Measurements from ENCODE around the gene ADAM8.
"Not testable (repeated sequence)": the region's sequence is repeated elsewhere in the genome, so short reads cannot be mapped to it uniquely, and the experiment has no call there.

The ADAM8 gene

DNA sequence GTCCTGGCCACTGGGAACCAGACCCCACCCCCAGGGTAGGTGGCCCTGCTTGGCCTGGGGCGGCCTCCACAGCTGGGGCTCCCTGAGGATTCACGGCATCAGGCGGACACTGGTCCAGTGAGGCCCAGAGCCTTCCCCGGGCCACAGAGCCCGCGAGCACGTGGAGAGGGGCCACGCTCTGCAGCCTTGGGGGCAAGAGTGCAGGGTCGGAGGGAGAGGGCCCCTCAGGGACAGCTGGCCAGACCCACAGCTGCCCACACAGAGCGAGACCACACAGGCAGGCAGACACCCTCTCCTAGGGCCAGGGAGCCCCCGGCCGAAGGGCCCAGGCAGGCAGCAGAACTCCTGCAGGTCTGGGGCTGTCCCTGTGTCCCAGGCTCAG lies 28.3 kb downstream of the ADAM8 start:
- DNase-seq: no peak

DNA sequence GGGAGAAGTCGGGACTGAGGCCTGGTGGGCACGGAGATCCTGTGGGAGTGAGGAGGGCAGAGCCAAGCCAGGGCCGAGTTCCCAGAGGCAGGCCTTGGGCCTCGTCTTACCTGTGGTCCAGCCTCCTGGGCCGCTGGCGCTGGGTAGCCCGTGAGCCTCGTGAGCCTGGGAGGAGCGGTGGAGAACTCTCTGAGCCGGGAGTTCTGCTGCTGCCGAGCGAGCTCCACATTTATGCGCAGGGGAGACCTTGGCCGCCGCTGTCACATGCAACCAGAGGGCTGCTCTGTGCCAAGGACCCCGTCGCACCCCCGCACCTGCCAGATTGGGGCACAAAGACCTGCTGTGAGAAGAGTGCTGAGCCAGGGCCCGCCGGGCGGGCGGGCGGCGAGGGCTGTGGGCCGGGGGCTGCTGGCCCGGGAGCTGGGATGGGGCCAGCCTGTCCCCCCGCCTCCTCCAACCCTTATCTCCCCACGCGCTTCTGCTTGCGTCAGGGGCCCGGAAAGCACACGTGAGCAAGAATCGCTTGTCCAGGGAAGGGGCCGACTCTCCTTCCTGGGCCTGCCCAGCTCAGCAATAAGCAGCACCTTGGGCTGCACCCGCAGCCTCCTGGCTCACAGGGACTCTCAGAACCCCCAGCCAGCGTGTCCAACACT lies 28.9 kb downstream of the ADAM8 start:
- no peak for DNase-seq

DNA sequence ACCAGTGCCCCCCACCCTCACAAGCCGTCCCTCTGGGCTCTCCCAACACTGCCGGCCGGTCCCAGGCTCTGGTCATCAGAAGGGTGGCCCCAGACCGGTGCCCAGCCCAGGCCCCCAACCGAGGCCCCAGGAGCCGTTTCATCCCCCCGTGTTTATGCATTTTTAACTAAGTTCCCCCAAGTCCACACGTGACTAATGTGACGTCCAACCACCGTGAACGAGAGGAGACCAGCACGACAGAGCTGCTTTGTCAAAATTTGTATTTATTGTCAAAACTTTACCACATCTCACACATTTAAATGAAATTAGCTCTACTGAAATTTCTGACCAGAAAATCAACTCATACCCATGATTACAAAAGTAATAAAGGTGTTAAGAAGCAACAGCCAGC lies 30.4 kb downstream of the ADAM8 start:
- no peak for DNase-seq

DNA sequence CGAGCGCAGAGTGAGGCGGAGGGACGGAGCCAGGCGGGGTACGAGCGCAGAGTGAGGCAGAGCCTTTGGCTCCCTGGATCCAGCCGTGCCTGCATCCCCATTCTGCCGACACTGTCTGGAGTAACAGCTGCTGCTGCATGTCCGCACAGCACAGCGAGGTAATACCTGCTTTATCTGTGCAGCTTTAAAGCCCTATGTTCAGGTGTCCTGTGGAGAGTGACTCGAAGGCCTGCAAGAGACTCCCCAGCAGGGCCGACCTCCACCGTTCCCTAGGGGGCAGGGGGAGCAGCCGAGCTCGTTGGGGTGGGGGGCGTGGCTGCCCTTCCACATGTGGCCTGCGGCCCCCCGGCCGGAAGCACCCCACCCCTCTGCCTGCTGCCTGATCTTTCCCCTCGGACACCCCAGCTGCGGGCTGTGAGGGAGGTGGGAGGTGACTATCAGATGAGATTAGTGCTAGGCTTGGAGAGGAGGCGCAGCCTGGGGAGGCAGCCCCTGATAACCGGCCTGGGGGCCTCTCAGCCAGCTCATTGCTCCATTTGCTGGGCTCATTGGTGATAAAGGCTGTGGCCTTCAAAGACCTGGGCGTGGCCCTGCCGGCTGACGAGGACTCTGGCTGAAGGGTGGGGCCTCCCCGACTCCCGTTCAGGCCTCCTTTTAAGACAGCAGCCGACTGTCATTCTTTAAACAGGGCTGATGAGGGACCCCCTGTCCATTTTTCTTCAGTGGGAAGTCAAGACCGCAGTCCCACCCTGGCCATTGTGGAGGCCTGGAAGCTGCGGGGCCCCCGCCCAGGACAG lies 31.0 kb downstream of the ADAM8 start:
- DNase-seq: no peak

DNA sequence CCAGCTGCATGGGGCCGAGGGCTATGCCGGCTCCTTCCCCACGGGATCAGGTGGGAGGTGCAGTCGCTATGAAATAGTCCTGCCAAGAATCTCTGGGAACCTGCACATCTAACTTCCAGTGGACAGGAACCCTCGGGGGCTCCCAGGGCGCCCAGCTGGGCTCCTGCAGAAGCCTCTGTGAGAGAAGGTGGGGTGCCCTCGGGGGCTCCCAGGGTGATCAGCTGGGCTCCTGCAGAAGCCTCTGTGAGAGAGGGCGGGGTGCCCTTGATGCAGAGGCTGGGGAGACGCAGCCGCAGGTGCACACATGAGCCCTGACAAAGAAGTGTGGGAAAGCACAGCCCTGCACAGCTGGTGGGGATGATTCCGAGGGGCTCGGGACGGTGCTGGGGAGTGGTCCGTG lies 33.1 kb downstream of the ADAM8 start:
- DNase-seq: no peak

DNA sequence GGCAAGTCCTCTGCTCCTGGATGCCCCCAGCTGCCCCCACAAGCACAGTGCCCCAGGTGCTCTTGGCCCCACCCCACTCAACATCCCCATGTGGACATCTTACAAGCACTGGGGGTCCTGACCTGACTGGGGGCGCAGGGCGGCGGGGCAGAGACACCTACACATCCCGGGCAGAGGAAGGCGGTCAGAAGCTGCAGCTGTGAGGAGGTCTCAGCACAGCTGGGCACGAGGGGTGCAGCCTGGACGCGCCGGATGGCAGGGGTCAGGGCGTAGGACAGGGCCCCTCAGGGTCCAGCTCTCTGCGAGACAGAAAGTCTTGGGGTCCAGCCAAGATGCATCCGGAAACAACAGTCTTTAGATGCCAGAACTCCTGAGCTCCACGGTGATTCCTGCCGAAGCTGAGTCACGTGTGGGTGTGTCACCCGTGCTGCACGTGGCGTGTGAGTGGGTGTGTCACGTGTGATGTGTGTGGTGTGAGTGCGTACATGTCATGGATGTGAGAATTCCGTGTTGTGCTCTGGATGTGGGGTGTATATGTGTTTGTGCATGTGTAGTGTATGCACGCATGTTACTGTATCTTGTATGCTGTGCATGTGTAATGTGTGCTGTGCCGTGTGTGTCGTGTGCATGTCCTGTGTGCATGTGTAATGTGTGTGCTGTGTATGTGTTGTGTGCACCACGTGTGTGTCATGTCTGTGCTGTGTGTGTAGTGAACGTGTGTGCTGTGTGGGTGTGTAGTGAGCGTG lies 33.9 kb downstream of the ADAM8 start:
- DNase-seq: no peak

DNA sequence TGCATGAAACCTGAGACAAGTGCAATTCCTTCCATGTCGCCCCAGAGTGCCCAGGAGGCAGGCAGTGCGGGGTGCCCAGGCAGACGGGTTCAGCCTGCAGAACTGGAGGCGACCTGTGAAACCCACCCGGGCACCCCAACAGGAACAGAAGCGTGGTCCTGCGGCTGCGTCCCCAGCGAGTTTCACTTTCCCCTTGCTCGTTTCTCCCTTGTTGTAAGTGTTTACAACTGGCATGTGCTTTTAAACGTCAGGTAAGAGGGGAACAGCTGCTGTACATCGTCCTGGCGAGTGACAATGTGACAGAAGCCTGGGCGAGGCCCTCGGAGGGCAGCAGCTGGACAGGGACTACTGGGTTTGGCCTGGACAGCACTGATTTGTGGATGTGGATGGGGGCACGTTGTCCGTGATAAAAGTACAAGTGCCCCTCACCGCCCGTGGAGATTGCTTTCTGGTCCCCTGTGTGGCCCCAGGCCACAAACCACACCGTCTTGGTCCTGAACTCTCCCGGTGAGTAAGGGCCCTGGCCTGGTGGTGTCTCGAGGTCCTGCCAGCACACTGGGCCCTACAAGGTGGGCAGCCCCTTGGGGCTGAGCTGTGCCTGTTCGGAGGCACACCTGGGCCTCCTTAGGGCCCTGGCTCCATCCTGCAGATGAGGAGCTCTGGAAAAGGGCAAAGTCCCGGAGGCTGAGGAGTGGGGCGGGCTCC lies 35.0 kb downstream of the ADAM8 start:
- no peak for DNase-seq

DNA sequence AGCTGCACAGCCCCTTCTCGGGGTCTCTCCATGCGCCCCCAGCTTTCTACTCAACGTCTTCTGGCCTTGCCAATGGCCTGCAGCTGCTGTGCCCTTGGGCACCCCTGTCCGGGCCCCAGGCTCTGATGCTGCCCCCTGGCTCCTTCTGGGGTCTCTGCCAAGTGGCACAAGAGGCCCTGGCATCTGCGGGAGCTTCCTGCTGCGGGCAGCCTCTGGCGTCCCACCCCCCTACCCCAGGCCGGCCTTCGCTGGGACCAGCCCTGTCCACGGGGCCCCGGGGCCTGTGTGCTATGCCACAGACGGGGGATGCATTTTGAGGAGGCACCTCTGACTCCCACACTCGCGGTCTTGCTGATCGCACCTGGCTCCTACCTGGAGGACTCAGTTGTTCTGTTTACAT lies 36.7 kb downstream of the ADAM8 start:
- no peak for DNase-seq

DNA sequence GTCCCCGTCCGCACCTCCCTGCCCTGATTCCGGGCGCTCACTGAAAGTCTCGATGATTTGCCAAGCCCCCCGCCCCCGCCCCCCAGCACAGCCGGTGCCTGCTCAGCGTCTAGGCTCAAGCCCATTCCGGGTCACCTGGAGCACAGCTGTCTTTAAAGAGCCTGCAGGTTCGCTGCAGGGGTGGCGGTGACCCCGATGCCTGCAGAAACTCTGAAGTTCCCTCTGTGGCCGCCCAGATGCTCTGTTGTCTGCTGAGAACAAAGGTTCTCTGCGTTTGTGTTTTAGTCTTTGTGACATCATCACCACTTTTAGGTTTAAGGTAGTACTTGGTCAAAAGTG lies 38.2 kb downstream of the ADAM8 start:
- DNase-seq: no peak

DNA sequence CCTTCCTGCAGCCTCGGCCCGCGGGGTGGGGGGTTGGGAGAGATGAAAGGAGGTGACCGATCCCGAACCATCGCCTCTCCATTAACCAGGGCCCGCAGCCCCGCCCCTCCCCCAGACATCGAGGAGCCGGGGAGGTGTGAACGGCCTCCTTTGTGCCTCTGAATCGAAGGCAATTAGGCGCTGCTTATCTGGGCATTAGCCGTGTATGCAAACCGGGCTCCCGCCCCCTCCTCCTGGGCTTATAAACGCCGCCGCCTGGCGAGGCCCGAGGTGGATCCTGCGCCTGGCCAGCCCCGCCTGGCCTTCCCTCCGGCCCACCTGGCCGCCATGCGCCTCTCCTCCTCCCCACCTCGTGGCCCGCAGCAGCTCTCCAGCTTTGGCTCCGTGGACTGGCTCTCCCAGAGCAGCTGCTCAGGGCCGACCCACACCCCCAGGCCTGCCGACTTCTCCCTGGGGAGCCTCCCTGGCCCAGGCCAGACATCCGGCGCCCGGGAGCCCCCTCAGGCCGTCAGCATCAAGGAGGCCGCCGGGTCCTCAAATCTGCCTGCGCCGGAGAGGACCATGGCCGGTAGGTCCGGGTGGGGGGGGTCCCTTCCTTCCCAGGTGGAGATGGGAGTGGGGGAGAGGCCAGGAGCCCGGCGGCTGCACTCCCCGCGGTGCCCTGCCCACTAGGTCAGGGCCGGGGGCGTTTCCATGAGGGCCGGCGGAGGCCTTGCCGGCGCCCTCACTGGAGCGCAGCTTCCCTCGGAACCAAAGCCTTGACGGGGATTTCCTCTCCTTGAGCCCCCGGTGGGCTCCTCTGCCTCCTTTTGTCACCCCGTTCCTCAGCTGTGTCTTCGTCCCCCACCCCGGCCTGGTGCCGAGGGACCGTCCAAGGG lies 38.8 kb downstream of the ADAM8 start, which contains the start of gene VENTX:
TSS of gene VENTX (plus strand) at position 268 of the 878 bp plus-strand sequence. CDS start at position 328, 60 bp downstream.
- DNase-seq: no peak

DNA sequence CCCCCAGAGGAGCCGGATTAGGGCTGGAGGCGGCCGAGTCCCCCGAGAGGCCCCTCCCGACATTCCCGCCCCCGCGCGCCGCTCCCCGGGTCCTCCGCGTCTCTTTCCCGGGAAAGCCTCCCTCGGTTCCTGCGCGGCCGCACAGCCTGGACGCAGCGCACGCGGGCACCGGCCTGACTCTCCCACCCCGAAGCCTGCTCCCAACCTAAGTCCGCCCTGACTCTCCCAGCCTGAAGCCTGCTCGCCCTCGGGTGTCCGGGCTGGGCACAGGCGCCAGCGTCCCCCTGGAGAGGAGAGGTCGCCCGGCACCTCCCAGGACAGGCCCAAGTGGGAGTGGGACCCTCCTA lies 39.5 kb downstream of the ADAM8 start:
- no peak for DNase-seq

DNA sequence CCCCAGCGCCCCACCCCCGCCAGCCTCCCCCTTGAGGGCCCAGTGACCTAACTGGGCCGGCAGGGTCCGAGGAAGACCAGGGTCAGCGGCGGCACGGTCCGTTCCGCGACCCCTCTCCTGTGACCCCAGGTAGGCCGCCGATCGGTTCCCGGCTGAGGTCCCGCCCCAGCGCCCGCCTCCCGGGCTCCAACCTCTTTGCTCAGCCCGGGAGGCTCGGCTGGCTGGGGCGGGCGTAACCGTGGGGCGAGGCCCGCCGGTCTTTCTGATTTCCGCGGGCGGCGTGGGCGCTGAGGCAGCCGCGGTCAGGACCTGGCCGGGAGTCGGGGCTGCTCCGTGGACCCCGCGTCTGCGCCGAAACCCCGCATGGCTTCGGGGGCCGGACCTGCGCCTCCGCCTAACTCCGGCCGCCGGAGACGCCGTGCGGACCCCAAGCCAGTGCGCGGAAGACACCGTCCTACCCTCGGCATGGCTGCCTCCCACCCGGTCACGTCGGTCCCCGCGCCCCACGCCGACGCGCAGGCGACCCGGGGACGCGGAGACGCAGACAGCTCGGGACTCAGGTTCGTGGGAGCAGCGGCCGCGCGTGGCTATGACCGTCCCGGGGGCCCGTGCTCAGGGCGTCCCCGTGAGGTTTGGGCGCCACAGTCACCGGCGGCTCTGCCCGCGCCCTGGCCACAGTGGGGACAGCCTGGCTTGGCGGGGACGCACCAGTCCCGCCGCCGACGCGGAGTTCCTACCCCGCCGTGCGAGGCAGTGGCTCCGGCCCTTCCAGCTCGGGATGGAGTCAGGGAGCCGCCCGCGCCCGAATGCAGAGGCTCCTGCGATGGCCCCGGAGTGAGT lies 40.0 kb downstream of the ADAM8 start:
- DNase-seq: no peak

DNA sequence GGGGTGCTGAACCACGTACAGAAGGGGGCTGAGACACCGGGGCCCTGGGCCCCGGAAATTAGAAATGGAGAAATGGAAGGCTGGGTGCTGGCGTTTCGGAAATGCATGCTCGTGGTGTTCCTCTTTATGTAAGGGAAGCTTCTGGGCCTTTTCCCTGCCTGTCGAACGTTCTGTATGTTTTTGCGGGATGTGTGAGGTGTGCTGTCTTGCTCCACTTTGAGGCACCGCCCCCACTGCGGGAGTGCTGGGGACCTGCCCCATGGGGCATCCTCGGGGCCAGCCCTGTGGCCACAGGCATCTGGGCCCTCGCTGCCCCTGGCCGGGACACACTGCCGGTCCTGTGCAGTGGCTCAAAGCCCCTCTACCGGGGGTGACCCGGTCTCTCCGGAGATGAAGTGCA lies 40.7 kb downstream of the ADAM8 start:
- DNase-seq: no peak

DNA sequence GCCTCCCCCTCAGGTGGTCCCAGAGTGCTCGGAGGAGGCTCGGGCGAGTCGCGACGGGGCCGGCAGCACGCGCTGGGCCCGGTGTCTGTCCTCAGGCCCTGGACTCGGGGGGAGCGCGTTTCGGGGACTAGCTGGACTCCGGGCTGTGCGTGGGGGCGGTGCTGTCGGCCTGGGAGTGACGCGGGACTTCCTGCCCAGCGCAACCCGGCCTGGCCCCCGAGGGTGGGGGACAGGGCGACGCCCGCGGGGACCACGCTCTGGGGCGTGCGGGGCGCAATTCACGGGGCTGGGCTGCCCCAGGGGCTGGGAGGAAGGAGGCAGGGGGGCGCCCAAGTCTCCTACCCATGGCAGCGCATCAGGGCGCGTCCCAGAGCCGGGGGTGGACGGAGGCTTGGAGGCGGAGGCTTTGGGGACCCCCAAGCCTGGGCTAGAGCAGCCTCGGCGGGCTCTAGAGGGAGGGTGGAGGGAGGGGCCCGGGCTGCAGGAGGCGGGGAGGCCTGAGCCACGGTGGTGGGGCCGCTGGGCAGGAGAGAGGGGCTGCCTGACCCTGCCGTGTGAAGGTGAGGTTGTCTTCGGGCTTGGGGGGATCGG lies 41.3 kb downstream of the ADAM8 start:
- DNase-seq: no peak

DNA sequence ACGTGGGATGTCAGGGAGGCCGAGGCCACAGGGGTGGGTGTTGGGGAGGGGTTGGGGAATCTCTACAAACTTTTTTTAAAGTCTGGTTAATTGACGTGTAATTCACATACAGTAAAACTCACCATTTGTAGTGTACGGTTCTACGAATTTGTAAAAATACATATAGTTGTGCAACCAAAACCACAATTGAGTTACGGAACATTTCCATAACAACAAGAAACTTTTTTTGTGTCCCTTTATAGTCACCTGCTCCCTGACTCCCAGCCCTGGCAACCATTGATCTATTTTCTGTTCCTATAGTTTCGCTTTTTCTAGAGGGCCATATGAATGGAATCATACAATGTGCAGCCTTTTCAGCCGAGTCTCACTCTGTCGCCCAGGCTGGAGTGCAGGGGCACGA lies 41.9 kb downstream of the ADAM8 start:
- DNase-seq: not testable (repeated sequence)

DNA sequence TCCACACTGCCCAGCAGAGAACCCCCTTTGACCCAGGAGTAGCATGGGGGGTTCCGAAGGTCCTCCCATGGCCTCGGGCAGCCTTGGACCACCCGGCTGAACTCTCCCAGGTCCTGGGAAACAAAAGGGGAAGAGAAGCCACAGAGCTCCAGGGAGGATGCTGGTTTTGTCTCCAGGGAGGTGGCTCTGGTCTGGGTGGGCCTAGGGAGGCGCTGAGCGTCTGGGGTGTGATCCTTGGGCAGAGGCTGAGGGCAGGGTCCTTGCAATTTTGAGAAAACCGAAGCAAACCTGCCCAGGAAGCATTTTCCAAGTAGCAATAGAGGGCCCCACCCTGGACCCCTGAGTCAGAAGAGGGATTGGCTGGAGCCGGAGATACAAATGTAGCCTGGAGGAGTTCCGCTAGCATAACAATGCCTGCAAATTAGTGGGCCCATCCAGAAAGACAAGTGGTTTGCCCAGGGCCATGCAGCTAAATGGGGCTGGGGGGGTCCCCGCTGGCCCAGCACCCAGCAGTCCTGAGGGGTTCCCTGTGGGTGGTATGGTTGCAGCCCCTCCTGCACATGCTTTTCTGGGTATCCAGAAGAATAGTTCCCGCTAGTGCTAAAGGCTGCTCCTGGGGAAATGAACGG lies 44.6 kb downstream of the ADAM8 start:
- no peak for DNase-seq

DNA sequence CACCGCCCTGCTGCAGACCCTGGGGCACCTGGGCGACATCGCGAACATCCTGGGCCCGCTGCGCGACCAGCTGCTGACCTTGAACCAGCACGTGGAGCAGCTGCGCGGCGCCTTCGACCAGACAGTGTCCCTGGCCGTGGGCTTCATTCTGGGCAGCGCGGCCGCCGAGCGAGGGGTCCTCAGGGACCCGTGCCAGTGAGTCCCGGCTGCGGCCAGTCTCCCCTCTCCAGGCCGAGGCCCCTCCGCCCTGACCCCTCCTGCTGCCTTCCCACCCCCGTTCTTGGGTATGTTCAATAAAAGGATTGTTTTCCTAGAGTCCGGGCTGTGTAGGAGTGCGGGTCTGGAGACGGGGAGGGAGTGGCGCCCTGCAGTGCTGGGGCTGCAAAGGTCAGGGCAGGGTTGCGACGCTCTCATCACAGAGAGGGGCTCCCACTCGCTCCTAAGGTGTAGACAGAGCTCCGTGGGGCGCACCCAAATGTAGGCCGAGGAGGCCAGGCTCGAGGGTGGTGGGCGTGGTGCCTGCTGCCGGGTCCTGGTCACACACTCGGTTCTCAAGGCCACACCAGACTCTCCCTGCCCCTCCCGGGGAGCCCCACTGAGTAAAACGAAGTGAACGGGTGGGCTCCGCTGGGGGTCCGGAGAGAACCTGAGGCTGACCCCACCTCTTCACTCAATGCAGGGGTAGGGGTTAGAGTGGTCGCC lies 45.3 kb downstream of the ADAM8 start:
- no peak for DNase-seq

DNA sequence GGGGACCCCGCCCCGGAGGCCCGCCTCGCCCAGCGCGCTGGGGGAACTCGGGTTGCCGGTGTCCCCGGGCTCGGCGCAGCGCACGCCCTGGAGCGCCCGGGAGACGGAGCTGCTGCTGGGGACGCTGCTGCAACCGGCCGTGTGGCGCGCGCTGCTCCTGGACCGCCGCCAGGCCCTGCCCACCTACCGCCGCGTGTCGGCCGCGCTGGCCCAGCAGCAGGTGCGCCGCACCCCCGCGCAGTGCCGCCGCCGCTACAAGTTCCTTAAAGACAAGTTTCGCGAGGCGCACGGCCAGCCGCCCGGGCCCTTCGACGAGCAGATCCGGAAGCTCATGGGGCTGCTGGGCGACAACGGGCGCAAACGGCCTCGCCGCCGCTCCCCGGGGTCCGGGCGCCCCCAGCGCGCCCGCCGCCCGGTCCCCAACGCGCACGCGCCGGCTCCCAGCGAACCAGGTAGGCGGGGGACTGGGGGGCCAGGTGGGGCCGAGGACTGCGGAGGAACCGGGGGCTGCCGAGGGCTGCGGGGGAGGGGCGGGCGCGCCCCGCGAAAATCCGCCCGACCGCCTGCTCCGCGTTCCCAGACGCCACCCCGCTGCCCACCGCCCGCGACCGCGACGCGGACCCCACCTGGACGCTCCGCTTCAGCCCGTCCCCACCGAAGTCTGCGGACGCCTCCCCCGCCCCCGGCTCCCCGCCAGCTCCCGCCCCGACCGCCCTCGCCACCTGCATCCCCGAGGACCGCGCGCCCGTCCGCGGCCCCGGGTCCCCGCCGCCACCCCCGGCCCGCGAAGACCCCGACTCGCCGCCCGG lies 46.1 kb downstream of the ADAM8 start:
- no peak for DNase-seq

DNA sequence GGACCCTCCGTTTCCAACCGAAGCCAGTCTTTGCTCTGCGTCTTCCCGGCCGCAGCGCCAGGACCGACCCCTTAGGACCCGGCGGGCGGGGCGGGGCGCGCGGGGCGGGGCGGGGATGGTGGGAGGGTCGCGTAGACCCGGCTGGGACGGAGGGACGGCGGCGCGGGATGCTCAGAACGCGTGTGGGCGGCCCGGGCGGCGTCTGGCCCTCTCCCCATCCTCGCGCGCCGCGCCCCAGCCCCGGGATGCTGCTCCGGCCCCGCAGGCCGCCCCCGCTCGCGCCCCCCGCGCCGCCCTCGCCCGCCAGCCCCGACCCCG lies 46.7 kb downstream of the ADAM8 start, which contains the start of gene UTF1:
TSS of gene UTF1 (plus strand) at position 174 of the 318 bp plus-strand sequence. CDS start at position 246, 72 bp downstream.
- DNase-seq: no peak

All from NCI-H1092 treated with DMSO at 0.1 percent for 48 hours (cell line).